H9 (cell line): ENCODE data around the gene KRT8. TPM values are rescaled to one million over a fixed set of nuclear protein-coding genes. Genes with fewer than 3 reads are reported as not detected.

Experiments used
- DNase-seq: peaks from one replicate; pipeline ENCODE4 v3.0.0-alpha.2; 2017
- H2AFZ ChIP-seq: one replicate; pipeline ENCODE4 v1.6.1; 2013; ENCODE audit warnings: mild to moderate bottlenecking, low read length, control low read depth, moderate library complexity
- H2AK5ac ChIP-seq: 2 replicates; pipeline ENCODE4 v1.6.1; 2013; ENCODE audit warnings: low read length, control low read depth, mixed read lengths; ENCODE audit not compliant: insufficient read length
- H2BK120ac ChIP-seq: one replicate; pipeline ENCODE4 v1.6.1; 2013; ENCODE audit warnings: low read depth, mild to moderate bottlenecking, low read length, control low read depth, inconsistent platforms; ENCODE audit not compliant: poor library complexity, severe bottlenecking
- H2BK12ac ChIP-seq: 2 replicates; pipeline ENCODE4 v1.6.1; 2013; ENCODE audit warnings: low read length, control low read depth, mixed read lengths, low read depth; ENCODE audit not compliant: insufficient read length
- H2BK15ac ChIP-seq: 2 replicates; pipeline ENCODE4 v1.6.1; 2013; ENCODE audit warnings: low read depth, low read length, control low read depth
- H2BK20ac ChIP-seq: one replicate; pipeline ENCODE4 v1.6.1; 2013; ENCODE audit warnings: low read depth, mild to moderate bottlenecking, low read length, control low read depth, inconsistent platforms; ENCODE audit not compliant: poor library complexity, severe bottlenecking
- H2BK5ac ChIP-seq: 2 replicates; pipeline ENCODE4 v1.6.1; 2013; ENCODE audit warnings: low read length, control low read depth, mixed read lengths; ENCODE audit not compliant: insufficient read length
- H3K14ac ChIP-seq: 2 replicates; pipeline ENCODE4 v1.6.1; 2013; ENCODE audit warnings: low read length, control low read depth; ENCODE audit not compliant: insufficient read depth
- H3K18ac ChIP-seq: 2 replicates; pipeline ENCODE4 v1.6.1; 2013; ENCODE audit warnings: low read depth, mild to moderate bottlenecking, mixed read lengths, low read length, control low read depth; ENCODE audit not compliant: insufficient read length
- H3K23ac ChIP-seq: 2 replicates; pipeline ENCODE4 v1.6.1; 2013; ENCODE audit warnings: low read length, control low read depth, mixed read lengths, low read depth; ENCODE audit not compliant: insufficient read length
- H3K23me2 ChIP-seq: 2 replicates; pipeline ENCODE4 v1.6.1; 2013; ENCODE audit warnings: low read depth, mild to moderate bottlenecking, mixed read lengths, low read length, control low read depth; ENCODE audit not compliant: insufficient read length, poor library complexity, severe bottlenecking
- H3K27ac ChIP-seq: 2 replicates; pipeline ENCODE4 v1.5.1; 2013; ENCODE audit warnings: low read length, control low read depth, mixed read lengths, low read depth; ENCODE audit not compliant: insufficient read length
- H3K27me3 ChIP-seq: 2 replicates; pipeline ENCODE4 v1.6.1; 2013; ENCODE audit warnings: low read length, control low read depth, inconsistent platforms; ENCODE audit not compliant: insufficient read depth
- H3K4ac ChIP-seq: 2 replicates; pipeline ENCODE4 v1.6.1; 2013; ENCODE audit warnings: low read depth, mild to moderate bottlenecking, control low read depth, inconsistent platforms, low read length, moderate library complexity
- H3K4me1 ChIP-seq: 2 replicates; pipeline ENCODE4 v1.6.1; 2013; ENCODE audit warnings: low read length, control low read depth, inconsistent platforms; ENCODE audit not compliant: insufficient read depth
- H3K4me2 ChIP-seq: 2 replicates; pipeline ENCODE4 v1.6.1; 2013; ENCODE audit warnings: low read length, control low read depth, mixed read lengths; ENCODE audit not compliant: insufficient read length, insufficient read depth
- H3K56ac ChIP-seq: 2 replicates; pipeline ENCODE4 v1.6.1; 2013; ENCODE audit warnings: low read depth, mild to moderate bottlenecking, mixed read lengths, low read length, control low read depth; ENCODE audit not compliant: insufficient read length
- H3K79me1 ChIP-seq: 2 replicates; pipeline ENCODE4 v1.6.1; 2013; ENCODE audit warnings: low read depth, mild to moderate bottlenecking, moderate library complexity, low read length, control low read depth, inconsistent platforms; ENCODE audit not compliant: insufficient read depth, poor library complexity, severe bottlenecking
- H3K79me2 ChIP-seq: 2 replicates; pipeline ENCODE4 v1.6.1; 2013; ENCODE audit warnings: low read length, control low read depth, inconsistent platforms; ENCODE audit not compliant: insufficient read depth
- H3K9ac ChIP-seq: 2 replicates; pipeline ENCODE4 v1.6.1; 2013; ENCODE audit warnings: low read length, control low read depth, mixed read lengths; ENCODE audit not compliant: insufficient read length; ENCODE audit errors: extremely low read depth
- H3K9me3 ChIP-seq: one replicate; pipeline ENCODE4 v1.6.1; 2013; ENCODE audit warnings: low read depth, low read length, inconsistent platforms; ENCODE audit not compliant: control insufficient read depth
- H3T11ph ChIP-seq: one replicate; pipeline ENCODE4 v1.6.1; 2013; ENCODE audit warnings: mild to moderate bottlenecking, low read length, control low read depth, inconsistent platforms
- H4K20me1 ChIP-seq: one replicate; pipeline ENCODE4 v1.6.1; 2013; ENCODE audit not compliant: control insufficient read depth, insufficient read length, insufficient read depth
- H4K5ac ChIP-seq: 2 replicates; pipeline ENCODE4 v1.6.1; 2013; ENCODE audit warnings: low read depth, mild to moderate bottlenecking, mixed read lengths, low read length, control low read depth; ENCODE audit not compliant: insufficient read length
- H4K8ac ChIP-seq: replicated peaks from 2 replicates; pipeline ENCODE4 v1.6.1; 2013; ENCODE audit warnings: low read length, control low read depth, mixed read lengths, low read depth; ENCODE audit not compliant: insufficient read length
- H4K91ac ChIP-seq: 2 replicates; pipeline ENCODE4 v1.6.1; 2013; ENCODE audit warnings: low read depth, mild to moderate bottlenecking, moderate library complexity, mixed read lengths, low read length, control low read depth; ENCODE audit not compliant: insufficient read length
- H3K27ac Mint-ChIP-seq, 3 experiments: 2 replicates in 2 of 3; 3 replicates in 1 of 3; pipeline ENCODE4 v1.8.0; 2020 to 2021; ENCODE audit warnings: mixed read lengths in 3 of 3, mild to moderate bottlenecking in 1 of 3, moderate library complexity in 1 of 3
- H3K27me3 Mint-ChIP-seq: 2 replicates; pipeline ENCODE4 v1.8.0; 2021; ENCODE audit warnings: low read depth, mild to moderate bottlenecking, moderate library complexity, mixed read lengths
- H3K36me3 Mint-ChIP-seq, 3 experiments: 2 replicates in 2 of 3; 3 replicates in 1 of 3; pipeline ENCODE4 v1.8.0; 2020 to 2021; ENCODE audit warnings: low read depth in 3 of 3, mixed read lengths in 3 of 3; ENCODE audit not compliant: insufficient read depth in 1 of 3
- H3K4me1 Mint-ChIP-seq, 2 experiments: 2 replicates each; pipeline ENCODE4 v1.8.0; 2020; ENCODE audit warnings: mixed read lengths in 2 of 2
- H3K4me3 Mint-ChIP-seq, 2 experiments: 2 replicates in 1 of 2; 3 replicates in 1 of 2; pipeline ENCODE4 v1.8.0; 2020 to 2021; ENCODE audit warnings: mild to moderate bottlenecking in 2 of 2, mixed read lengths in 2 of 2, moderate library complexity in 1 of 2
- H3K9me3 Mint-ChIP-seq, 2 experiments: 2 replicates in 1 of 2; 3 replicates in 1 of 2; pipeline ENCODE4 v1.8.0; 2020; ENCODE audit warnings: mild to moderate bottlenecking in 2 of 2, mixed read lengths in 2 of 2, moderate library complexity in 1 of 2
- CTCF ChIP-seq: fragments of 200-600 bp; sonication (generic); conservative IDR thresholded peaks from 3 replicates; pipeline ENCODE4 v1.8.0; 2021; ENCODE audit warnings: antibody characterized with exemption, mild to moderate bottlenecking
- WGBS: extraction: QIAGEN DNeasy Blood & Tissue Kit; methylation state at CpG from one replicate; pipeline ENCODE4 v1.1.7; 2013; ENCODE audit warnings: missing lambda C conversion rate, low lambda C conversion rate, mixed read lengths; ENCODE audit not compliant: insufficient read length; ENCODE audit errors: extremely low coverage; 5-methylcytosine and 5-hydroxymethylcytosine counted together
- total RNA-seq: library from RNA; stranded (reverse); gene quantifications from 2 replicates; pipeline ENCODE4 v1.2.1, GENCODE V29; 2021

KRT8 gene
- total RNA-seq, 1 experiment from 2014 or later = 244 TPM

- no peak overlapping the region for H3K9ac ChIP-seq
- no peaks in the 10 kb centered on the region for H3K9me3 ChIP-seq
- no peak overlapping the region for H2BK20ac ChIP-seq
- no peak overlapping the region for H4K91ac ChIP-seq
- peaks cover 2% of the 10 kb centered on the region for H4K20me1 ChIP-seq
- no CpG with 5 or more reads among the region's 3 CpGs for WGBS
- no peaks in the 10 kb centered on the region for H3K79me1 ChIP-seq
- H3K27ac ChIP-seq = no peak overlapping the region
- H3K4ac ChIP-seq = no peak overlapping the region
- no peak overlapping the region for H2BK5ac ChIP-seq
- peak overlapping the region; percentile 15 for H2BK12ac ChIP-seq
- no peak overlapping the region for H4K8ac ChIP-seq
- H3K4me1 ChIP-seq = no peaks in the 10 kb centered on the region
- H3K27ac Mint-ChIP-seq = no peak overlapping the region
- no peak overlapping the region for H3K23ac ChIP-seq
- no peak overlapping the region for H2AFZ ChIP-seq
- H3K4me3 Mint-ChIP-seq = no peak overlapping the region
- H3K18ac ChIP-seq = no peak overlapping the region
- peaks cover 6 to 14% of the 10 kb centered on the region in 2 experiments; a peak in 3 of 4 replicates for H3K4me1 Mint-ChIP-seq
- H3K4me2 ChIP-seq = no peak overlapping the region
- H3K79me2 ChIP-seq = no peaks in the 10 kb centered on the region
- H3K14ac ChIP-seq = no peak overlapping the region
- no peak overlapping the region for H2BK120ac ChIP-seq
- no peaks in the 10 kb centered on the region for H3K9me3 Mint-ChIP-seq
- H3T11ph ChIP-seq = no peak overlapping the region
- H4K5ac ChIP-seq = no peak overlapping the region
- no peak overlapping the region for H2BK15ac ChIP-seq
- peaks cover 9% of the 10 kb centered on the region for H3K27me3 Mint-ChIP-seq
- H3K27me3 ChIP-seq = no peaks in the 10 kb centered on the region
- no peak for TF ChIP-seq CTCF
- no peak overlapping the region for H2AK5ac ChIP-seq
- no peaks in the 10 kb centered on the region for H3K23me2 ChIP-seq
- no peaks in the 10 kb centered on the region for H3K36me3 Mint-ChIP-seq
- no peak overlapping the region for H3K56ac ChIP-seq
- no peak for DNase-seq
Observed at GRCh38 chr12:52916216-52916615, 11.3 kb upstream of the KRT8 start.
